K562 (cell line): Measurements from ENCODE around the gene NUBPL. TPM values are rescaled to one million over a fixed set of nuclear protein-coding genes. Genes with fewer than 3 reads are reported as not detected.

ENCODE experiments used
- ATAC-seq: fragments of 200-7000 bp; cut with Tn5 transposase; 3 replicates; pipeline ENCODE4 v1.9.1; 2020; ENCODE audit warnings: moderate library complexity
- BruUV-seq: library from RNA; stranded (reverse); fragments of 400-500 nt; replicated peaks from 2 replicates; lab custom pipeline; 2021; lab: Mats Ljungman, UMichigan
- CTCF ChIA-PET: fragments of 300-600 bp; formaldehyde crosslinking; extraction: SDS; loops from one replicate; lab custom pipeline; 2021; ENCODE audit warnings: low intra/inter-chr PET ratio; lab: Yijun Ruan, JAX
- POLR2A ChIA-PET: fragments of 300-600, 350-650 bp; sonication (Branson Sonifier 250); formaldehyde crosslinking; extraction: SDS; loops from one replicate; lab custom pipeline; 2021; ENCODE audit warnings: antibody characterized with exemption, inconsistent platforms; lab: Yijun Ruan, JAX
- DNase-seq, 4 experiments: peaks; one replicate each; pipeline versions ENCODE4 v3.0.0 to v3.0.0-alpha.2; 2011 to 2018; ENCODE audit warnings: low spot score in 3 of 4, mixed read lengths in 3 of 4; ENCODE audit errors: extremely low read depth in 1 of 4
- FAIRE-seq: peaks from 2 replicates; lab custom pipeline; 2011; peaks lifted over from hg19 to GRCh38; lab: Jason Lieb, UNC
- H2AFZ ChIP-seq: 2 replicates; pipeline ENCODE4 v1.6.0; 2011; ENCODE audit warnings: low read depth, low read length, control low read depth, inconsistent platforms
- H3K27ac ChIP-seq: fragments of 200-600 bp; 3 replicates; pipeline ENCODE4 v1.8.0; 2011; ENCODE audit warnings: low read depth, mild to moderate bottlenecking, control low read depth, inconsistent platforms, low read length, moderate library complexity, mixed read lengths; ENCODE audit errors: extremely low read depth
- H3K27me3 ChIP-seq, 2 experiments: fragments of 300-600 bp in 1 of 2; 2 replicates in 1 of 2; 3 replicates in 1 of 2; pipeline versions ENCODE4 v1.6.0 to v1.8.0; 2011; ENCODE audit warnings: inconsistent platforms in 2 of 2, low read length in 2 of 2, mild to moderate bottlenecking in 1 of 2, mixed read lengths in 1 of 2, moderate library complexity in 1 of 2; ENCODE audit not compliant: control insufficient read depth in 2 of 2, insufficient read depth in 2 of 2
- H3K36me3 ChIP-seq: fragments of 300-600 bp; 3 replicates; pipeline ENCODE4 v1.8.0; 2011; ENCODE audit warnings: mild to moderate bottlenecking, low read length, inconsistent platforms; ENCODE audit not compliant: control insufficient read depth, insufficient read depth
- H3K4me1 ChIP-seq, 2 experiments: fragments of 200-600 bp in 1 of 2; replicated peaks in 1 of 2; 2 replicates in 1 of 2; 3 replicates in 1 of 2; pipeline versions ENCODE4 v1.5.1 to v1.8.0; 2011; ENCODE audit warnings: inconsistent platforms in 2 of 2, low read length in 2 of 2, mild to moderate bottlenecking in 1 of 2, mixed read lengths in 1 of 2, moderate library complexity in 1 of 2; ENCODE audit not compliant: control insufficient read depth in 2 of 2, insufficient read depth in 2 of 2
- H3K4me2 ChIP-seq: 2 replicates; pipeline ENCODE4 v1.6.1; 2011; ENCODE audit warnings: low read length, control low read depth, inconsistent platforms, mixed read lengths; ENCODE audit not compliant: insufficient read depth
- H3K4me3 ChIP-seq: fragments of 200-600 bp; sonication (generic), shearing (Covaris generic); 2 replicates; pipeline ENCODE4 v1.5.1; 2016; ENCODE audit warnings: control low read depth, inconsistent platforms
- H3K79me2 ChIP-seq: fragments of 200-600 bp; 3 replicates; pipeline ENCODE4 v1.8.0; 2011; ENCODE audit warnings: low read length, inconsistent platforms; ENCODE audit not compliant: control insufficient read depth, insufficient read depth
- H3K9ac ChIP-seq, 2 experiments: 2 replicates each; pipeline versions ENCODE4 v1.6.0 to v1.6.1; 2011; ENCODE audit warnings: low read depth in 2 of 2, low read length in 2 of 2, control low read depth in 1 of 2, inconsistent platforms in 1 of 2, mild to moderate bottlenecking in 1 of 2, mixed read lengths in 1 of 2; ENCODE audit not compliant: insufficient read depth in 1 of 2
- H3K9me1 ChIP-seq: one replicate; pipeline ENCODE4 v1.6.0; 2011; ENCODE audit warnings: inconsistent platforms, mild to moderate bottlenecking, low read length, moderate library complexity; ENCODE audit not compliant: control insufficient read depth, insufficient read depth
- H3K9me3 ChIP-seq: replicated peaks from 2 replicates; pipeline ENCODE4 v1.5.1; 2011; ENCODE audit warnings: low read depth, low read length, inconsistent platforms; ENCODE audit not compliant: control insufficient read depth, insufficient read depth
- H4K20me1 ChIP-seq: replicated peaks from 2 replicates; pipeline ENCODE4 v1.6.1; 2011; ENCODE audit warnings: low read length, inconsistent platforms, mixed read lengths; ENCODE audit not compliant: control insufficient read depth, insufficient read depth
- CHAMP1 ChIP-seq: fragments of 450-650 bp; IDR thresholded peaks from 2 replicates; pipeline ENCODE4 v1.6.1; 2016; ENCODE audit warnings: mild to moderate bottlenecking
- FOXO4 ChIP-seq: fragments of 450-650 bp; formaldehyde crosslinking; IDR thresholded peaks from 2 replicates; pipeline ENCODE4 v1.4.0; 2020; ENCODE audit warnings: mild to moderate bottlenecking, moderate library complexity
- MAFG ChIP-seq: fragments of 450-650 bp; conservative IDR thresholded peaks from 2 replicates; pipeline ENCODE4 v1.6.1; 2016; ENCODE audit warnings: missing genetic modification characterization, missing compliant biosample characterization
- MXI1 ChIP-seq: IDR thresholded peaks from 2 replicates; pipeline ENCODE4 v1.6.1; 2011; ENCODE audit warnings: low read depth, mild to moderate bottlenecking, improper control_type of control experiment, low read length
- RBM17 ChIP-seq: fragments of 200-400 bp; formaldehyde crosslinking; IDR thresholded peaks from 2 replicates; pipeline ENCODE4 v1.6.1; 2017; ENCODE audit warnings: low read depth, mild to moderate bottlenecking, low read length, borderline replicate concordance
- SIX5 ChIP-seq, 2 experiments: IDR thresholded peaks; 2 replicates each; pipeline ENCODE4 v1.6.1; 2011; ENCODE audit warnings: low read length in 2 of 2, borderline replicate concordance in 1 of 2, low read depth in 1 of 2, mild to moderate bottlenecking in 1 of 2, moderate library complexity in 1 of 2; ENCODE audit not compliant: insufficient read depth in 1 of 2
- WHSC1 ChIP-seq: IDR thresholded peaks from one replicate; pipeline ENCODE4 v1.6.1; 2012; ENCODE audit warnings: low read length, control low read depth, inconsistent platforms
- ZNF263 ChIP-seq: sonication (generic); formaldehyde crosslinking; IDR thresholded peaks from 2 replicates; pipeline ENCODE4 v1.8.0; 2022; ENCODE audit warnings: mild to moderate bottlenecking, missing genetic modification reagents, borderline replicate concordance
- ZNF57 ChIP-seq: fragments of 450-650 bp; formaldehyde crosslinking; IDR thresholded peaks from 2 replicates; pipeline ENCODE4 v1.4.0; 2020; ENCODE audit warnings: mild to moderate bottlenecking, moderate library complexity
- ZNF780A ChIP-seq: fragments of 250-450 bp; sonication (Bioruptor Pico); IDR thresholded peaks from 2 replicates; pipeline ENCODE4 v1.5.0; 2021; ENCODE audit warnings: mild to moderate bottlenecking
- WGBS: fragments of 100-300 bp; shearing (Covaris generic); methylation state at CpG from one replicate; pipeline ENCODE4 v1.1.6; 2016; ENCODE audit warnings: low coverage, mixed read lengths; ENCODE audit not compliant: insufficient coverage; ENCODE audit errors: missing lambda C conversion rate; 5-methylcytosine and 5-hydroxymethylcytosine counted together
- in situ Hi-C: fragments of 300-500 bp; cut with MboI; formaldehyde crosslinking; loops from 4 replicates; pipeline ENCODE4 v1.15.0; 2018; ENCODE audit warnings: inconsistent platforms, mixed read lengths
- intact Hi-C: fragments of 100-400 bp; cut with micrococcal nuclease; formaldehyde crosslinking; loops from 2 replicates; pipeline ENCODE4 v1.14.2; 2022
- polyA plus RNA-seq, 8 experiments: library from polyadenylated mRNA; depleted of rRNA in 4 of 8; stranded (reverse) in 5 of 8; unstranded in 3 of 8; fragments of >200 nt; fragmentation: Nextera tagmentation in 2 of 8; fragmentation: Illumina TruSeq in 1 of 8; extraction: Ambion mirVana in 2 of 8; extraction: Trizol in 1 of 8; gene quantifications; 2 replicates each; pipeline versions ENCODE4 v1.2.1 to v1.2.3, GENCODE V29; 2011 to 2014; ENCODE audit warnings: inconsistent platforms in 1 of 8, missing spikeins in 1 of 8
- total RNA-seq, 7 experiments: library from RNA; depleted of rRNA in 6 of 7; stranded (reverse); fragments of >200 nt in 6 of 7; fragmentation: Illumina TruSeq in 2 of 7; extraction: Trizol in 2 of 7; gene quantifications; 2 replicates each; pipeline versions ENCODE4 v1.2.1 to v1.2.3, GENCODE V29; 2011 to 2021; ENCODE audit warnings: low replicate concordance in 1 of 7

The NUBPL gene
- total and polyA plus RNA-seq, 9 of the 15 experiments (the other 6 are each of a cell fraction or from before 2014, with no cell fraction given), result 3.2 to 8.7 (median 6.1) TPM

- TF ChIP-seq SIX5 (IDR thresholded peaks at IDR 0.05; ENCODE audit: borderline replicate concordance in 1 of 2, insufficient read depth in 1 of 2, low read depth in 1 of 2, low read length in 2 of 2), result no peak
- TF ChIP-seq RBM17, result no peak
Observed at GRCh38 chr14:31842899-31843298, 281.7 kb downstream of the NUBPL start (continued).

- Histone ChIP-seq H3K4me3 (no peak overlapping the region), H3K9me1 (no peaks in the 10 kb centered on the region), H3K27me3 (no peaks in the 10 kb centered on the region), H2AFZ (no peak overlapping the region; the same call in 1 of the 2 replicates), H3K4me1 (no peaks in the 10 kb centered on the region), H3K27ac (no peak overlapping the region), H3K4me2 (no peak overlapping the region), H3K9me3 (no peaks in the 10 kb centered on the region), H3K36me3 (no peaks in the 10 kb centered on the region), H3K79me2 (no peaks in the 10 kb centered on the region), H4K20me1 (no peaks in the 10 kb centered on the region), H3K9ac (no peak overlapping the region)
- WGBS, result 50% methylated on average over 1 of the region's 1 CpG
- intact Hi-C loops, result no loop called here
- ChIA-PET POLR2A (no interaction called here), CTCF (no interaction called here)
- DNase-seq (no peak), ATAC-seq (no peak), FAIRE-seq (no peak)
- in situ Hi-C loops, result no loop called here
- BruUV-seq, result no TSS peak
- no peak for TF ChIP-seq ZNF57 (CRISPR knock-in tag)
- TF ChIP-seq ZNF263 (CRISPR knock-in tag), result no peak
- no peak for TF ChIP-seq MXI1
- no peak for TF ChIP-seq WHSC1
- TF ChIP-seq ZNF780A (CRISPR knock-in tag), result no peak
- peak; percentile 35; the same call in 1 of the 2 replicates for TF ChIP-seq MAFG (tag)
- TF ChIP-seq CHAMP1, result no peak
- TF ChIP-seq FOXO4, result no peak
Observed at GRCh38 chr14:31843361-31844091, 282.3 kb downstream of the NUBPL start.
